Activated naive CD8-positive, alpha-beta T cell (primary cell): ENCODE data around the gene GSTA3.
"Not testable (repeated sequence)": the region's sequence is repeated elsewhere in the genome, so short reads cannot be mapped to it uniquely, and the experiment has no call there.

Experiments
- H3K27ac Mint-ChIP-seq: one replicate; pipeline ENCODE4 v1.8.0; 2021; ENCODE audit warnings: mixed read lengths
- H3K27me3 Mint-ChIP-seq: one replicate; pipeline ENCODE4 v1.8.0; 2021; ENCODE audit warnings: mixed read lengths
- H3K36me3 Mint-ChIP-seq: one replicate; pipeline ENCODE4 v1.8.0; 2021; ENCODE audit warnings: mixed read lengths
- H3K4me1 Mint-ChIP-seq: one replicate; pipeline ENCODE4 v1.8.0; 2021; ENCODE audit warnings: low read depth, mixed read lengths
- H3K4me3 Mint-ChIP-seq: one replicate; pipeline ENCODE4 v1.8.0; 2021; ENCODE audit warnings: mild to moderate bottlenecking, mixed read lengths
- H3K9me3 Mint-ChIP-seq: one replicate; pipeline ENCODE4 v1.8.0; 2021; ENCODE audit warnings: low read depth, mixed read lengths

Gene GSTA3

GRCh38 chr6:52923689-52924088 is 14.2 kb upstream of the GSTA3 start:
- H3K36me3 Mint-ChIP-seq, H3K27me3 Mint-ChIP-seq, H3K9me3 Mint-ChIP-seq, H3K4me3 Mint-ChIP-seq, H3K4me1 Mint-ChIP-seq, H3K27ac Mint-ChIP-seq: not testable (repeated sequence)

DNA sequence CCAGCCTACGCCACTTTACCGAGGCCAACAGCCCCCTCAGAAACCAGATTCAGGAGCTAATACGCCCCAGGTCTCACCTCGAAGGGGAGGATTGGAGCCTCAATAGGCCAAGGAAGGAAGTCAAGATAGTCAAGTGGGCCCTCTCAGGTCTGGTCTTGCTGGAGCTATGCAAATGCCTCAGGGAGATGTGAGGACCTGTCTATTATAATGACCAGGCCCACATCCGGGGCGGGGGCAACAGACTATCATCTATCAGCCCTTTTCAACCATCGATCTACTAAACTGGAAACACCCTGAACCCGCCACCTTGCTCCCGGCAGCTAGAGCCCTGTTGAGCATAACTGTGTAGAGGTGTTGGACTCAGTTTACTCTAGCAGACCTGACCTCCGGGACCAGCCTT is 12.7 kb upstream of the GSTA3 start:
- peaks cover 2% of the 10 kb centered on the region for H3K27me3 Mint-ChIP-seq
- H3K36me3 Mint-ChIP-seq = no peaks in the 10 kb centered on the region
- no peaks in the 10 kb centered on the region for H3K4me1 Mint-ChIP-seq
- H3K27ac Mint-ChIP-seq = no peak overlapping the region
- no peak overlapping the region for H3K4me3 Mint-ChIP-seq
- no peaks in the 10 kb centered on the region for H3K9me3 Mint-ChIP-seq

GRCh38 chr6:52921743-52922142 is 12.2 kb upstream of the GSTA3 start:
- no peak overlapping the region for H3K4me3 Mint-ChIP-seq
- H3K4me1 Mint-ChIP-seq = no peaks in the 10 kb centered on the region
- H3K27ac Mint-ChIP-seq = no peak overlapping the region
- H3K36me3 Mint-ChIP-seq = no peaks in the 10 kb centered on the region
- peaks cover 2% of the 10 kb centered on the region for H3K27me3 Mint-ChIP-seq
- no peaks in the 10 kb centered on the region for H3K9me3 Mint-ChIP-seq

DNA sequence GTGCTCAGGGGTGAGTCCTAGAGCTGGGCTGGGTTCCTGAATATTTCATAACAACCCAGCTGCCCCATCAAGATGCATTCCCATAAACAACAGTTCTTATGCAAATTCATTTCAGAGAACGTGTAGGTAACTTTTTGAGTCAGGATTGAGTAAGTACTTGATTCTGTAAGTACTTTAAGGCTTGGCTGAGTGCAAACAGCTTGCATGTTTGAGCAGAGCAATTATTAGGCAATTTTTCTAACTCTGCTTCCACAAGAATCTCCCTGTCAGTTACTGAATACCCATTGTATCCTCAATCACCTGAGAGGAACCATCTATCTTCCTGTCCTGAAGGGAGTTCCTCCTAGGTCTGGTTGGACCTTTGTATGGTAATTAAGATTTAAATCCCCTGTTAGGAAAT is 10.0 kb upstream of the GSTA3 start:
- H3K4me1 Mint-ChIP-seq, H3K27me3 Mint-ChIP-seq, H3K27ac Mint-ChIP-seq, H3K36me3 Mint-ChIP-seq, H3K4me3 Mint-ChIP-seq, H3K9me3 Mint-ChIP-seq: not testable (repeated sequence)

DNA sequence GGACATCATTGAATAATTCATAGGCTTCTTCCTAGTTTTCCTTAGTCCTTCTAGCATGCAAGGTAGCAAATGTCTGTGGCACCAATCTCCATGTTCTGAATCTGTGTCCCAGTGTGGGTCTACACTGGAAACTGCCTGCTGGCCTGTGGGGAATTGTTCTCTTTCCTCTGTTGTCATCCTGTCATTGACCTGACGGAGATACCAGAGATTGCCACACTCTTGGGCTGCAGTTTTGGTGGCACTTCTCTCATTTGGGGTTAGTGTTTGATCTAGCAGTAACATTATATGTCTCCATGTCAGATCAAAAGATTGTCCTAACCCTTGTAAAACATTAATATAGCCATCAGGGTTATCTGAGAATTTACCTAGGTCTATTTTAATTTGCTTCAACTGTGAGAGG is 9.3 kb upstream of the GSTA3 start:
- not testable (repeated sequence) for H3K9me3 Mint-ChIP-seq, H3K27ac Mint-ChIP-seq, H3K4me3 Mint-ChIP-seq, H3K27me3 Mint-ChIP-seq, H3K36me3 Mint-ChIP-seq, H3K4me1 Mint-ChIP-seq

DNA sequence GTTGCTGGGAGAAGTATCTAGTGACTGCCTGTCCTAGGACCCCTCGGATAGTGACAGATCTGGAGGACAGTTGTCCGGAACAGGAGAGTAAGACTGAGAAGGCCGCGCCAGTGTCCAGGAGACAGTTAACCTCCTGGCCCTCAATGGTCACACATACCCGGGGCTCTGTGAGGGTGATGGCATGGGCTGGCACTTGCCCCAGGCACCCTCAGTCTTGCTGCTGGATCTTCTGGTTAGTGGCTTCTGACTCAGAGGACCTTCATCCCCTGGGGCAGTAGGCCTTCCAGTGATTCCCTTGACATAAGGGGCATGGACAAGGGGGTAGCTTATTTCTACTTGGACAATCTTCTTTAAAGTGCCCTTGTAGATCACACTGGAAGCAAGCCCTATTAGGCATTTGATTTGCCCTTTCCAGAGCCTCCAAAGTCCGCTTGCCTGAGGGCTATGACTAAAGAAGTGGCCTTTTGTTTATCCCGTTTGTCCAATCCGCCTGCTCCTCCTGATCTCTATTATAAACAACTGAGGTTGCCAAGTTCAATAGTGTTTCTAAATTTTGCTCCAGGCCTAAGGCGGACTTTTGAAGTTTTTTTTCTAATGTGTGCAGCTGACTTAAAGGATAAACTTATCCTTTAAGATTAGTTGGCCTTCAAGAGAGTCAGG is 8.7 kb upstream of the GSTA3 start:
- H3K27me3 Mint-ChIP-seq, H3K4me1 Mint-ChIP-seq, H3K36me3 Mint-ChIP-seq, H3K4me3 Mint-ChIP-seq, H3K9me3 Mint-ChIP-seq, H3K27ac Mint-ChIP-seq: not testable (repeated sequence)

DNA sequence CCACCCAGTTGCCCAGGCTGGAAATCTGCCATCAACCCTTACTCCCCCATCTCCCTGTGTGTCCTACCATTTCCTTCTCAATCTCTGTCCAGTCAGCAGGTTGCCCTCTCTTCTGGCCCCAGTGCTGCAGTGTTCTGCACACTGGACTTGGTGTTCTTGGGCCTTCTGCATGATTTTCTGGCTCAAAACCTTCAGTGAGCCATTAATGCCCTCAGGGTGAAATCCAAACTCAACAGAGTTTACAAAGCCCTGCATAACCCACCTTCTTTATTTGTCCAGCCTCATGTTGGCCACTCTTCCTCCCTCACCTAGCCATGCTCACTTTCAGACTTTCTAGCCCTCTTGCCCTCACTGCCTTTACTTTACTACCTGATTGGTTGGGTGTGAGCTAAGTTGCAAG is 5.0 kb upstream of the GSTA3 start:
- H3K9me3 Mint-ChIP-seq = no peaks in the 10 kb centered on the region
- H3K36me3 Mint-ChIP-seq = no peaks in the 10 kb centered on the region
- peaks cover 2% of the 10 kb centered on the region for H3K27me3 Mint-ChIP-seq
- no peaks in the 10 kb centered on the region for H3K4me1 Mint-ChIP-seq
- H3K27ac Mint-ChIP-seq = no peak overlapping the region
- H3K4me3 Mint-ChIP-seq = no peak overlapping the region

- Mint-ChIP-seq H3K36me3 (peaks cover 2% of the 10 kb centered on the region), H3K27ac (no peak overlapping the region), H3K27me3 (no peaks in the 10 kb centered on the region), H3K9me3 (no peaks in the 10 kb centered on the region), H3K4me3 (no peak overlapping the region), H3K4me1 (no peaks in the 10 kb centered on the region)
Measured at GRCh38 chr6:52910091-52910490, 593 bp upstream of the GSTA3 start.

- H3K9me3 Mint-ChIP-seq = no peaks in the 10 kb centered on the region
- peaks cover 2% of the 10 kb centered on the region for H3K36me3 Mint-ChIP-seq
- H3K4me3 Mint-ChIP-seq = no peak overlapping the region
- no peak overlapping the region for H3K27ac Mint-ChIP-seq
- H3K27me3 Mint-ChIP-seq = no peaks in the 10 kb centered on the region
- no peaks in the 10 kb centered on the region for H3K4me1 Mint-ChIP-seq
Measured at GRCh38 chr6:52909131-52909530, 367 bp downstream of the GSTA3 start.

DNA sequence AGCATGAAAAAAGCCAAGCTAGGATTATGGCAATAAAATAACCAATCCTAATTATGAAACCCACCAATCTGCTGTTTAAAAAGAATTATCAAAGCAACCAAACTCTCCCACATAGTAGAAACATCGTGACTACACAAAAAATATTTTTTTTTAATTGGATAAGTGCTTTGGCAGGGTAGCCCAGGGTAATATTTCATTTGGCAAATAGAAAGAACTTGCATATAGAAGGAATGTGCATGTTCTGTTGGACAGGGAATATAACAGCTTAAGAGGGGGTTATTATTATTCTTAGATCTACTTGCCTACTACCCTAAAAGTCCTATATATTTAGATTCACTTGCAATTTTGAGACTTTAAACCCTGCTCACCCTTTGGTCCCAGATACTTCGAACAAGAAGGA is 972 bp downstream of the GSTA3 start:
- Mint-ChIP-seq H3K4me3 (no peak overlapping the region), H3K27me3 (no peaks in the 10 kb centered on the region), H3K9me3 (no peaks in the 10 kb centered on the region), H3K27ac (no peak overlapping the region), H3K36me3 (peaks cover 2% of the 10 kb centered on the region), H3K4me1 (no peaks in the 10 kb centered on the region)

- no peak overlapping the region for H3K27ac Mint-ChIP-seq
- H3K9me3 Mint-ChIP-seq = no peaks in the 10 kb centered on the region
- H3K36me3 Mint-ChIP-seq = peaks cover 2% of the 10 kb centered on the region
- H3K4me1 Mint-ChIP-seq = no peaks in the 10 kb centered on the region
- no peak overlapping the region for H3K4me3 Mint-ChIP-seq
- H3K27me3 Mint-ChIP-seq = peaks cover 1% of the 10 kb centered on the region
Measured at GRCh38 chr6:52904562-52905279, 4.8 kb downstream of the GSTA3 start.

- Mint-ChIP-seq H3K27ac (no peak overlapping the region), H3K9me3 (no peaks in the 10 kb centered on the region), H3K27me3 (peaks cover 4% of the 10 kb centered on the region), H3K4me3 (no peak overlapping the region), H3K36me3 (no peaks in the 10 kb centered on the region), H3K4me1 (no peaks in the 10 kb centered on the region)
Measured at GRCh38 chr6:52900536-52900935, 9.0 kb downstream of the GSTA3 start.

DNA sequence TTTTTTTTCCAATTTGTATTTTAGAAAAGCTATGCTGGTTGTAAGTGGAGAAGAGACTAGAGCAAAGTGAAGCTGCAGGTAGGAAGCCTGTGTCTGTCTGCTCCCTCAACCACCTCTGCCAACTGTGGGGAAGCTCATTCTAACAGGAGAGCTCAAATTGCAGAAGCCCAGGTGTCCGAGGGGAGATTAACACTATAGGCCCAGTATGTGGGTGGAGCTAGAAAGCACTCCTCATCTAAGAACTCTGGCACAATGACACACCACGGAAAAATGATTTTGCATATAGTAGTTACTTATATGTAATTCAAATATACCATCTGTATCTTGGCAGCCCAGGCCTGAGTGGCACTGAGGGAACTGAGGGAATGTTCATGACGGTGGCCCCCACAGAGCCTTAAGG is 13.7 kb downstream of the GSTA3 start:
- H3K9me3 Mint-ChIP-seq, H3K27me3 Mint-ChIP-seq, H3K4me1 Mint-ChIP-seq, H3K27ac Mint-ChIP-seq, H3K36me3 Mint-ChIP-seq, H3K4me3 Mint-ChIP-seq: not testable (repeated sequence)

- Mint-ChIP-seq H3K9me3 (no peaks in the 10 kb centered on the region), H3K4me1 (no peaks in the 10 kb centered on the region), H3K27me3 (peaks cover 4% of the 10 kb centered on the region), H3K27ac (no peak overlapping the region), H3K36me3 (no peaks in the 10 kb centered on the region), H3K4me3 (no peak overlapping the region)
Measured at GRCh38 chr6:52894285-52894684, 15.2 kb downstream of the GSTA3 start.

DNA sequence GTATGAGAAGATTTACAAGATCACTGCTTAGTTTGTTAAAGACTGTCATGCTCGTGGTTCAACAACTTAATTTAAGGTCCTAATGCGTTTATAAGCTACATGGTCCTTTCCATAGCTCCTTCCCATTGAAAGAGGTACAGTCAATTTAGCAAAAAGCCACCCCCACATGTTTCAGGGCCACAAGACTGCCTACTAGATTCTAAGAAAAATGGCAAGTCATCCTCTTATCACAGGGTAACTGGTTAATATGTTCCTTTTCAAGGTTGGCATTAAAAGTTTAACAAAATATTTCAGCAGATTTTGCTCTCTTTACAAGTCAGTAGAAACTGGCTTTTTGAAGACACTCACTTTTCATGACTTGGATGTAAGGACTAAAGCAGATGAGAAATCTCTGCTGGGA is 15.7 kb downstream of the GSTA3 start:
- no peak overlapping the region for H3K4me3 Mint-ChIP-seq
- no peaks in the 10 kb centered on the region for H3K9me3 Mint-ChIP-seq
- H3K27me3 Mint-ChIP-seq = peaks cover 4% of the 10 kb centered on the region
- no peak overlapping the region for H3K27ac Mint-ChIP-seq
- no peaks in the 10 kb centered on the region for H3K36me3 Mint-ChIP-seq
- no peaks in the 10 kb centered on the region for H3K4me1 Mint-ChIP-seq

GRCh38 chr6:52893221-52893620 is 16.3 kb downstream of the GSTA3 start:
- Mint-ChIP-seq H3K27ac (no peak overlapping the region), H3K27me3 (peaks cover 1% of the 10 kb centered on the region), H3K36me3 (no peaks in the 10 kb centered on the region), H3K4me1 (no peaks in the 10 kb centered on the region), H3K4me3 (no peak overlapping the region), H3K9me3 (no peaks in the 10 kb centered on the region)
